HTR-8/SVneo (cell line): ENCODE results near the gene CPB1.
"Not testable (repeated sequence)": the region's sequence is repeated elsewhere in the genome, so short reads cannot be mapped to it uniquely, and the experiment has no call there.

Experiments
- DNase-seq: peaks from one replicate; pipeline ENCODE4 v3.0.0; 2011; ENCODE audit warnings: low spot score, mixed read lengths; ENCODE audit not compliant: insufficient read length
- FAIRE-seq: peaks from 2 replicates; lab custom pipeline; 2011; peaks lifted over from hg19 to GRCh38; lab: Jason Lieb, UNC

CPB1 gene

GRCh38 chr3:148827585-148827984 is at the start of gene CPB1:
Gene CPB1 (plus strand): TSS chr3:148827811. CDS start chr3:148827824, 13 bp downstream.
- DNase-seq (no peak), FAIRE-seq (no peak)

- DNase-seq (no peak), FAIRE-seq (no peak)
Measured at GRCh38 chr3:148778926-148779325, 48.7 kb upstream of the CPB1 start.

GRCh38 chr3:148785026-148785425 is 42.6 kb upstream of the CPB1 start:
- DNase-seq, FAIRE-seq: not testable (repeated sequence)

GRCh38 chr3:148786159-148786558 is 41.5 kb upstream of the CPB1 start:
- DNase-seq, FAIRE-seq: not testable (repeated sequence)

- no peak for FAIRE-seq
- peak; percentile 8 for DNase-seq
Measured at GRCh38 chr3:148789146-148789545, 38.5 kb upstream of the CPB1 start.

- no peak for FAIRE-seq
- DNase-seq = no peak
Measured at GRCh38 chr3:148789906-148790305, 37.7 kb upstream of the CPB1 start.

GRCh38 chr3:148790370-148790769 is 37.2 kb upstream of the CPB1 start:
- DNase-seq = no peak
- FAIRE-seq = no peak

GRCh38 chr3:148790851-148791735 is 36.5 kb upstream of the CPB1 start:
- no peak for DNase-seq

GRCh38 chr3:148791920-148792319 is 35.7 kb upstream of the CPB1 start:
- DNase-seq = no peak
- no peak for FAIRE-seq

More at GRCh38 chr3:148790851-148791735, 36.5 kb upstream of the CPB1 start:
- FAIRE-seq = no peak

GRCh38 chr3:148792516-148792915 is 35.1 kb upstream of the CPB1 start:
- FAIRE-seq (no peak), DNase-seq (no peak)

GRCh38 chr3:148796799-148797198 is 30.8 kb upstream of the CPB1 start:
- no peak for DNase-seq

GRCh38 chr3:148797795-148798194 is 29.8 kb upstream of the CPB1 start:
- FAIRE-seq = no peak
- no peak for DNase-seq

More at GRCh38 chr3:148796799-148797198, 30.8 kb upstream of the CPB1 start:
- no peak for FAIRE-seq

- DNase-seq (no peak), FAIRE-seq (no peak)
Measured at GRCh38 chr3:148800414-148800813, 27.2 kb upstream of the CPB1 start.

GRCh38 chr3:148809835-148810234 is 17.8 kb upstream of the CPB1 start:
- DNase-seq (no peak), FAIRE-seq (no peak)

GRCh38 chr3:148815316-148816110 is 12.1 kb upstream of the CPB1 start:
- peak; percentile 36 for FAIRE-seq
- DNase-seq = no peak

- FAIRE-seq (no peak), DNase-seq (no peak)
Measured at GRCh38 chr3:148816427-148816826, 11.2 kb upstream of the CPB1 start.

- peak; percentile 14 for DNase-seq
Measured at GRCh38 chr3:148816981-148817525, 10.6 kb upstream of the CPB1 start.

GRCh38 chr3:148820361-148821245 is 7.0 kb upstream of the CPB1 start:
- FAIRE-seq = no peak
- no peak for DNase-seq

More at GRCh38 chr3:148816981-148817525, 10.6 kb upstream of the CPB1 start:
- no peak for FAIRE-seq

GRCh38 chr3:148823026-148823425 is 4.6 kb upstream of the CPB1 start:
- FAIRE-seq = no peak

GRCh38 chr3:148825476-148825875 is 2.1 kb upstream of the CPB1 start:
- FAIRE-seq = no peak

More at GRCh38 chr3:148823026-148823425, 4.6 kb upstream of the CPB1 start:
- DNase-seq = no peak

More at GRCh38 chr3:148825476-148825875, 2.1 kb upstream of the CPB1 start:
- DNase-seq = no peak
